ENCODE data around the gene STARD9. TPM values are rescaled to one million over a fixed set of nuclear protein-coding genes. Genes with fewer than 3 reads are reported as not detected.

Gene STARD9
- total and polyA plus RNA-seq, 10 of the 15 experiments (the other 5 are each of a cell fraction or from before 2014, with no cell fraction given), result 0.58 to 11.5 (median 6.1) TPM

DNA sequence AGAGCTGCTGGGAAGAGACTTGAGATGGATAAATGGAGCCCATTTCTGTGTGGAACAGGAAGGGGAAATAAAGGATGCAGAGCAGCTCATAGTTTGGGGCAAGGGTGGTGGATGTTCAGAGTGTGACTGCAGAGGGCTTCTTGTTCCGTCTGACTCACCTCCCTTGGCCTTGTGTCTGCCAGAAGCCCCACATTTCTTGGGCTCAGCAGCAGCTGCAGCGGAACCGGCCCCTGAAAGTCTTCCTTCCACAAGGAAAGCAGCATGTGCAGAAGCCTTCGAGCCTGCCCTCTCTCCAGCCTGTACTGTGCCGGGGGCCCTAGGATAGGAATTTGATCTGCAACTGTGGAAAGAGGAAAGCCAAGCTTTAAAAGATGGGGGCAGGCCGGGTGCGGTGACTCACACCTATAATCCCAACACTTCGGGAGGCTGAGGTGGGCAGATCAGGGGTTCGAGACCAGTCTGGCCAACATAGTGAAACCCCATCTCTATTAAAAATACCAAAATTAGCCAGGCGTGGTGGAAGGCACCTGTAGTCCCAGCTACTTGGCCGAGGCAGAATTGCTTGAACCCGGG is 150.0 kb downstream of the STARD9 start (continued):
- TF ChIP-seq SUPT20H (IDR thresholded peaks at IDR 0.05; ENCODE audit: borderline replicate concordance, control insufficient read depth, low read depth, low read length) (no peak), CREM (IDR thresholded peaks at IDR 0.05; ENCODE audit: low read depth) (no peak), YBX1 (IDR thresholded peaks at IDR 0.05) (no peak), HDGF (IDR thresholded peaks at IDR 0.05) (no peak), POLR2AphosphoS2 (IDR thresholded peaks at IDR 0.05; ENCODE audit: low read depth, low read length) (no peak), MLLT1 (IDR thresholded peaks at IDR 0.05) (no peak)
- TF ChIP-seq, protein P1, sequence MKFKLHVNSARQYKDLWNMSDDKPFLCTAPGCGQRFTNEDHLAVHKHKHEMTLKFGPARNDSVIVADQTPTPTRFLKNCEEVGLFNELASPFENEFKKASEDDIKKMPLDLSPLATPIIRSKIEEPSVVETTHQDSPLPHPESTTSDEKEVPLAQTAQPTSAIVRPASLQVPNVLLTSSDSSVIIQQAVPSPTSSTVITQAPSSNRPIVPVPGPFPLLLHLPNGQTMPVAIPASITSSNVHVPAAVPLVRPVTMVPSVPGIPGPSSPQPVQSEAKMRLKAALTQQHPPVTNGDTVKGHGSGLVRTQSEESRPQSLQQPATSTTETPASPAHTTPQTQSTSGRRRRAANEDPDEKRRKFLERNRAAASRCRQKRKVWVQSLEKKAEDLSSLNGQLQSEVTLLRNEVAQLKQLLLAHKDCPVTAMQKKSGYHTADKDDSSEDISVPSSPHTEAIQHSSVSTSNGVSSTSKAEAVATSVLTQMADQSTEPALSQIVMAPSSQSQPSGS (IDR thresholded peaks at IDR 0.05; ENCODE audit: low read length), result no peak

- H3K36me3 ChIP-seq (ENCODE audit: control insufficient read depth in 2 of 2, insufficient read depth in 2 of 2, low read length in 1 of 2), result peaks cover 15 to 21% of the 10 kb centered on the region in 2 experiments
- H3K27ac ChIP-seq (ENCODE audit: control insufficient read depth, insufficient read depth), result no peak overlapping the region
- H4K20me1 ChIP-seq (ENCODE audit: control insufficient read depth, insufficient read depth), result no peaks in the 10 kb centered on the region
- FAIRE-seq, result no peak
- no peak overlapping the region for H3K4me2 ChIP-seq (ENCODE audit: control insufficient read depth, insufficient read depth)
- no TSS peak for BruUV-seq (replicated peaks)
- ChIA-PET CTCF (no interaction called here), RAD21 (ENCODE audit: unreplicated experiment) (no interaction called here), POLR2A (no interaction called here), SMC1A (ENCODE audit: uncharacterized antibody, unreplicated experiment) (no interaction called here)
- DNase-seq (ENCODE audit: low read depth, low spot score), result no peak
- H3K9me3 ChIP-seq (replicated peaks; ENCODE audit: control insufficient read depth, insufficient read depth, low read length), result no peaks in the 10 kb centered on the region
- H3K27me3 ChIP-seq (replicated peaks in 1 of 2; ENCODE audit: control insufficient read depth in 2 of 2, insufficient read depth in 2 of 2, low read length in 1 of 2), result no peaks in the 10 kb centered on the region
- H2AFZ ChIP-seq (ENCODE audit: control insufficient read depth, low read depth, low read length), result no peak overlapping the region
- in situ Hi-C loops (cut with MboI), result no loop called here
- H3K79me2 ChIP-seq (ENCODE audit: control insufficient read depth, insufficient read depth, low read length), result no peaks in the 10 kb centered on the region
- intact Hi-C loops (cut with micrococcal nuclease; ENCODE audit: unreplicated experiment), result no loop called here
- no peak overlapping the region for H3K4me3 ChIP-seq
- WGBS (ENCODE audit: insufficient coverage, insufficient replicate concordance, low lambda C conversion rate, missing lambda C conversion rate), result 97% methylated on average over 11 of the region's 11 CpGs
- no peak overlapping the region for H3K9ac ChIP-seq (ENCODE audit: control insufficient read depth, insufficient read depth, low read length)
- TF ChIP-seq PAX5 (IDR thresholded peaks at IDR 0.05; ENCODE audit: borderline replicate concordance, low read depth, low read length) (no peak), GATAD2B (conservative IDR thresholded peaks at IDR 0.05; ENCODE audit: low read depth) (no peak), PKNOX1 (IDR thresholded peaks at IDR 0.05) (no peak)
- no peaks in the 10 kb centered on the region for H3K4me1 ChIP-seq (ENCODE audit: control insufficient read depth, insufficient read depth, low read length)
- ATAC-seq, result no peak
Measured at GRCh38 chr15:42726114-42726513, 150.7 kb downstream of the STARD9 start.

Measured in GM12878 (cell line).